H9 (cell line): Measurements from ENCODE around the gene HCFC2. TPM values are rescaled to one million over a fixed set of nuclear protein-coding genes. Genes with fewer than 3 reads are reported as not detected.

Experiments used
- DNase-seq: peaks from one replicate; pipeline ENCODE4 v3.0.0-alpha.2; 2017
- H2AFZ ChIP-seq: one replicate; pipeline ENCODE4 v1.6.1; 2013; ENCODE audit warnings: mild to moderate bottlenecking, low read length, control low read depth, moderate library complexity
- H2AK5ac ChIP-seq: 2 replicates; pipeline ENCODE4 v1.6.1; 2013; ENCODE audit warnings: low read length, control low read depth, mixed read lengths; ENCODE audit not compliant: insufficient read length
- H2BK120ac ChIP-seq: one replicate; pipeline ENCODE4 v1.6.1; 2013; ENCODE audit warnings: low read depth, mild to moderate bottlenecking, low read length, control low read depth, inconsistent platforms; ENCODE audit not compliant: poor library complexity, severe bottlenecking
- H2BK12ac ChIP-seq: 2 replicates; pipeline ENCODE4 v1.6.1; 2013; ENCODE audit warnings: low read length, control low read depth, mixed read lengths, low read depth; ENCODE audit not compliant: insufficient read length
- H2BK15ac ChIP-seq: 2 replicates; pipeline ENCODE4 v1.6.1; 2013; ENCODE audit warnings: low read depth, low read length, control low read depth
- H2BK20ac ChIP-seq: one replicate; pipeline ENCODE4 v1.6.1; 2013; ENCODE audit warnings: low read depth, mild to moderate bottlenecking, low read length, control low read depth, inconsistent platforms; ENCODE audit not compliant: poor library complexity, severe bottlenecking
- H2BK5ac ChIP-seq: 2 replicates; pipeline ENCODE4 v1.6.1; 2013; ENCODE audit warnings: low read length, control low read depth, mixed read lengths; ENCODE audit not compliant: insufficient read length
- H3K14ac ChIP-seq: 2 replicates; pipeline ENCODE4 v1.6.1; 2013; ENCODE audit warnings: low read length, control low read depth; ENCODE audit not compliant: insufficient read depth
- H3K18ac ChIP-seq: 2 replicates; pipeline ENCODE4 v1.6.1; 2013; ENCODE audit warnings: low read depth, mild to moderate bottlenecking, mixed read lengths, low read length, control low read depth; ENCODE audit not compliant: insufficient read length
- H3K23ac ChIP-seq: 2 replicates; pipeline ENCODE4 v1.6.1; 2013; ENCODE audit warnings: low read length, control low read depth, mixed read lengths, low read depth; ENCODE audit not compliant: insufficient read length
- H3K23me2 ChIP-seq: 2 replicates; pipeline ENCODE4 v1.6.1; 2013; ENCODE audit warnings: low read depth, mild to moderate bottlenecking, mixed read lengths, low read length, control low read depth; ENCODE audit not compliant: insufficient read length, poor library complexity, severe bottlenecking
- H3K27ac ChIP-seq: 2 replicates; pipeline ENCODE4 v1.5.1; 2013; ENCODE audit warnings: low read length, control low read depth, mixed read lengths, low read depth; ENCODE audit not compliant: insufficient read length
- H3K27me3 ChIP-seq: 2 replicates; pipeline ENCODE4 v1.6.1; 2013; ENCODE audit warnings: low read length, control low read depth, inconsistent platforms; ENCODE audit not compliant: insufficient read depth
- H3K4ac ChIP-seq: 2 replicates; pipeline ENCODE4 v1.6.1; 2013; ENCODE audit warnings: low read depth, mild to moderate bottlenecking, control low read depth, inconsistent platforms, low read length, moderate library complexity
- H3K4me1 ChIP-seq: 2 replicates; pipeline ENCODE4 v1.6.1; 2013; ENCODE audit warnings: low read length, control low read depth, inconsistent platforms; ENCODE audit not compliant: insufficient read depth
- H3K4me2 ChIP-seq: 2 replicates; pipeline ENCODE4 v1.6.1; 2013; ENCODE audit warnings: low read length, control low read depth, mixed read lengths; ENCODE audit not compliant: insufficient read length, insufficient read depth
- H3K56ac ChIP-seq: 2 replicates; pipeline ENCODE4 v1.6.1; 2013; ENCODE audit warnings: low read depth, mild to moderate bottlenecking, mixed read lengths, low read length, control low read depth; ENCODE audit not compliant: insufficient read length
- H3K79me1 ChIP-seq: 2 replicates; pipeline ENCODE4 v1.6.1; 2013; ENCODE audit warnings: low read depth, mild to moderate bottlenecking, moderate library complexity, low read length, control low read depth, inconsistent platforms; ENCODE audit not compliant: insufficient read depth, poor library complexity, severe bottlenecking
- H3K79me2 ChIP-seq: 2 replicates; pipeline ENCODE4 v1.6.1; 2013; ENCODE audit warnings: low read length, control low read depth, inconsistent platforms; ENCODE audit not compliant: insufficient read depth
- H3K9ac ChIP-seq: 2 replicates; pipeline ENCODE4 v1.6.1; 2013; ENCODE audit warnings: low read length, control low read depth, mixed read lengths; ENCODE audit not compliant: insufficient read length; ENCODE audit errors: extremely low read depth
- H3K9me3 ChIP-seq: one replicate; pipeline ENCODE4 v1.6.1; 2013; ENCODE audit warnings: low read depth, low read length, inconsistent platforms; ENCODE audit not compliant: control insufficient read depth
- H3T11ph ChIP-seq: one replicate; pipeline ENCODE4 v1.6.1; 2013; ENCODE audit warnings: mild to moderate bottlenecking, low read length, control low read depth, inconsistent platforms
- H4K20me1 ChIP-seq: one replicate; pipeline ENCODE4 v1.6.1; 2013; ENCODE audit not compliant: control insufficient read depth, insufficient read length, insufficient read depth
- H4K5ac ChIP-seq: 2 replicates; pipeline ENCODE4 v1.6.1; 2013; ENCODE audit warnings: low read depth, mild to moderate bottlenecking, mixed read lengths, low read length, control low read depth; ENCODE audit not compliant: insufficient read length
- H4K8ac ChIP-seq: replicated peaks from 2 replicates; pipeline ENCODE4 v1.6.1; 2013; ENCODE audit warnings: low read length, control low read depth, mixed read lengths, low read depth; ENCODE audit not compliant: insufficient read length
- H4K91ac ChIP-seq: 2 replicates; pipeline ENCODE4 v1.6.1; 2013; ENCODE audit warnings: low read depth, mild to moderate bottlenecking, moderate library complexity, mixed read lengths, low read length, control low read depth; ENCODE audit not compliant: insufficient read length
- H3K27ac Mint-ChIP-seq, 3 experiments: 2 replicates in 2 of 3; 3 replicates in 1 of 3; pipeline ENCODE4 v1.8.0; 2020 to 2021; ENCODE audit warnings: mixed read lengths in 3 of 3, mild to moderate bottlenecking in 1 of 3, moderate library complexity in 1 of 3
- H3K27me3 Mint-ChIP-seq: 2 replicates; pipeline ENCODE4 v1.8.0; 2021; ENCODE audit warnings: low read depth, mild to moderate bottlenecking, moderate library complexity, mixed read lengths
- H3K36me3 Mint-ChIP-seq, 3 experiments: 2 replicates in 2 of 3; 3 replicates in 1 of 3; pipeline ENCODE4 v1.8.0; 2020 to 2021; ENCODE audit warnings: low read depth in 3 of 3, mixed read lengths in 3 of 3; ENCODE audit not compliant: insufficient read depth in 1 of 3
- H3K4me1 Mint-ChIP-seq, 2 experiments: 2 replicates each; pipeline ENCODE4 v1.8.0; 2020; ENCODE audit warnings: mixed read lengths in 2 of 2
- H3K4me3 Mint-ChIP-seq, 2 experiments: 2 replicates in 1 of 2; 3 replicates in 1 of 2; pipeline ENCODE4 v1.8.0; 2020 to 2021; ENCODE audit warnings: mild to moderate bottlenecking in 2 of 2, mixed read lengths in 2 of 2, moderate library complexity in 1 of 2
- H3K9me3 Mint-ChIP-seq, 2 experiments: 2 replicates in 1 of 2; 3 replicates in 1 of 2; pipeline ENCODE4 v1.8.0; 2020; ENCODE audit warnings: mild to moderate bottlenecking in 2 of 2, mixed read lengths in 2 of 2, moderate library complexity in 1 of 2
- WGBS: extraction: QIAGEN DNeasy Blood & Tissue Kit; methylation state at CpG from one replicate; pipeline ENCODE4 v1.1.7; 2013; ENCODE audit warnings: missing lambda C conversion rate, low lambda C conversion rate, mixed read lengths; ENCODE audit not compliant: insufficient read length; ENCODE audit errors: extremely low coverage; 5-methylcytosine and 5-hydroxymethylcytosine counted together
- total RNA-seq: library from RNA; stranded (reverse); gene quantifications from 2 replicates; pipeline ENCODE4 v1.2.1, GENCODE V29; 2021
- TF ChIP-seq, protein P1 (sequence below): fragments of 200-600 bp; sonication (generic); conservative IDR thresholded peaks from 3 replicates; pipeline ENCODE4 v1.8.0; 2021; ENCODE audit warnings: antibody characterized with exemption, mild to moderate bottlenecking

Gene HCFC2
- total RNA-seq, 1 experiment from 2014 or later = 1.9 TPM

DNA sequence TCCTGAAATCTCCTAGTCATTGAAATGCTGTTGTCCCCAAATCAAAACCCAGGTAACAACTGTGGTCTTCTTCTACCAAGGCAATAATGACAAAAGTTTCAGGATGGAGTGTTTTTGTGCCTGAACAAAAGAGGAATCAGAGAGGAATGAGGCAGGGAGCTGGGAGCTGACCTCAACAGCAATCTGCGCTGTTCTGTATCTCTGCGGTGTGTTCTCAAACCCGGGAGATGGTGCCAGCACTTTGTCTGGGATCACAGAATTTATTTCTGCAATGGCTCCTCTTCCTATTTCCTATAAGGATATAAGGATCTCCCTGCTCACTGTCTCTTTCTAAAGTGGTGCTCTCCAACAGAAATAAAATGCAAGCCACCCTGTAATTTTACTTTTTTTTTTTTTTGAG, 13.9 kb upstream of the HCFC2 start:
- no peak for DNase-seq
- Histone ChIP-seq H2BK12ac (no peak overlapping the region), H3K27ac (no peak overlapping the region), H2BK5ac (no peak overlapping the region), H3K14ac (no peak overlapping the region), H4K5ac (no peak overlapping the region), H2BK20ac (no peak overlapping the region), H3K4me2 (peak overlapping the region; percentile 93), H3K4me1 (peaks cover 3% of the 10 kb centered on the region; the same call in 1 of the 2 replicates), H3T11ph (no peak overlapping the region), H3K79me2 (no peaks in the 10 kb centered on the region), H3K79me1 (no peaks in the 10 kb centered on the region), H4K8ac (no peak overlapping the region), H2AFZ (no peak overlapping the region), H3K4ac (no peak overlapping the region), H4K20me1 (no peaks in the 10 kb centered on the region), H3K23me2 (peaks cover 8% of the 10 kb centered on the region), H4K91ac (no peak overlapping the region), H3K56ac (no peak overlapping the region), H3K23ac (no peak overlapping the region), H2AK5ac (no peak overlapping the region), H3K27me3 (0 out of 2 replicates have a peak, but pooled peaks cover 3% of the 10 kb centered on the region), H2BK120ac (no peak overlapping the region), H3K9me3 (no peaks in the 10 kb centered on the region), H3K9ac (no peak overlapping the region), H3K18ac (no peak overlapping the region), H2BK15ac (no peak overlapping the region)
- Mint-ChIP-seq H3K4me1 (peaks cover 24 to 28% of the 10 kb centered on the region in 2 experiments), H3K4me3 (peak overlapping the region; percentile 70 to 85), H3K9me3 (no peaks in the 10 kb centered on the region), H3K36me3 (no peaks in the 10 kb centered on the region), H3K27me3 (peaks cover 28% of the 10 kb centered on the region), H3K27ac (no peak overlapping the region)
- TF ChIP-seq, protein P1, sequence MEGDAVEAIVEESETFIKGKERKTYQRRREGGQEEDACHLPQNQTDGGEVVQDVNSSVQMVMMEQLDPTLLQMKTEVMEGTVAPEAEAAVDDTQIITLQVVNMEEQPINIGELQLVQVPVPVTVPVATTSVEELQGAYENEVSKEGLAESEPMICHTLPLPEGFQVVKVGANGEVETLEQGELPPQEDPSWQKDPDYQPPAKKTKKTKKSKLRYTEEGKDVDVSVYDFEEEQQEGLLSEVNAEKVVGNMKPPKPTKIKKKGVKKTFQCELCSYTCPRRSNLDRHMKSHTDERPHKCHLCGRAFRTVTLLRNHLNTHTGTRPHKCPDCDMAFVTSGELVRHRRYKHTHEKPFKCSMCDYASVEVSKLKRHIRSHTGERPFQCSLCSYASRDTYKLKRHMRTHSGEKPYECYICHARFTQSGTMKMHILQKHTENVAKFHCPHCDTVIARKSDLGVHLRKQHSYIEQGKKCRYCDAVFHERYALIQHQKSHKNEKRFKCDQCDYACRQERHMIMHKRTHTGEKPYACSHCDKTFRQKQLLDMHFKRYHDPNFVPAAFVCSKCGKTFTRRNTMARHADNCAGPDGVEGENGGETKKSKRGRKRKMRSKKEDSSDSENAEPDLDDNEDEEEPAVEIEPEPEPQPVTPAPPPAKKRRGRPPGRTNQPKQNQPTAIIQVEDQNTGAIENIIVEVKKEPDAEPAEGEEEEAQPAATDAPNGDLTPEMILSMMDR = no peak
- WGBS = no CpG with 5 or more reads among the region's 3 CpGs
